EL (cell line): ENCODE data around the gene BACH2.
"Not testable (repeated sequence)": the region's sequence is repeated elsewhere in the genome, so short reads cannot be mapped to it uniquely, and the experiment has no call there.

Experiments
- DNase-seq: peaks from one replicate; pipeline ENCODE4 v3.0.0-alpha.2; 2016

The BACH2 gene

GRCh38 chr6:89927791-89928550 lies 368.7 kb downstream of the BACH2 start:
- peak; percentile 16 for DNase-seq

- DNase-seq, result no peak
These were observed 369.4 kb downstream of the BACH2 start for GRCh38 chr6:89927264-89927663.

- no peak for DNase-seq
These were observed 370.8 kb downstream of the BACH2 start for GRCh38 chr6:89925826-89926225.

GRCh38 chr6:89924231-89924630 lies 372.4 kb downstream of the BACH2 start:
- DNase-seq, result no peak

- DNase-seq, result no peak
These were observed 375.0 kb downstream of the BACH2 start for GRCh38 chr6:89921691-89922090.

- no peak for DNase-seq
These were observed 375.4 kb downstream of the BACH2 start for GRCh38 chr6:89921197-89921596.

GRCh38 chr6:89917801-89918366 lies 378.8 kb downstream of the BACH2 start:
- no peak for DNase-seq

GRCh38 chr6:89917216-89917615 lies 379.4 kb downstream of the BACH2 start:
- no peak for DNase-seq

GRCh38 chr6:89916136-89916920 lies 380.3 kb downstream of the BACH2 start:
- no peak for DNase-seq

- DNase-seq, result no peak
These were observed 385.8 kb downstream of the BACH2 start for GRCh38 chr6:89910902-89911240.

- DNase-seq, result not testable (repeated sequence)
These were observed 386.4 kb downstream of the BACH2 start for GRCh38 chr6:89910001-89910901.

- peak; percentile 30 for DNase-seq
These were observed 401.3 kb downstream of the BACH2 start for GRCh38 chr6:89895276-89895874.

GRCh38 chr6:89894169-89894568 lies 402.5 kb downstream of the BACH2 start, which contains the start of gene GJA10:
Gene GJA10 (plus strand): TSS chr6:89894469. CDS start chr6:89894469, 0 bp downstream.
- no peak for DNase-seq

- DNase-seq, result not testable (repeated sequence)
These were observed 404.1 kb downstream of the BACH2 start for GRCh38 chr6:89892577-89892976.

- not testable (repeated sequence) for DNase-seq
These were observed 405.7 kb downstream of the BACH2 start for GRCh38 chr6:89890845-89891528.

GRCh38 chr6:89888871-89889270 lies 407.8 kb downstream of the BACH2 start:
- DNase-seq, result no peak

- no peak for DNase-seq
These were observed 408.5 kb downstream of the BACH2 start for GRCh38 chr6:89888138-89888514.

- DNase-seq, result peak; percentile 7
These were observed 409.0 kb downstream of the BACH2 start for GRCh38 chr6:89887452-89888137.

- DNase-seq, result no peak
These were observed 410.1 kb downstream of the BACH2 start for GRCh38 chr6:89886378-89887120.
